ENCODE data around the gene FREM2.

FREM2 gene

GRCh38 chr13:38777347-38778119, 90.7 kb downstream of the FREM2 start:
- TF ChIP-seq POLR2AphosphoS5 (IDR thresholded peaks at IDR 0.05; ENCODE audit: low read depth, low read length) (no peak), TAF1 (IDR thresholded peaks at IDR 0.05; ENCODE audit: borderline replicate concordance, insufficient read depth, low read length) (no peak), SIN3A (IDR thresholded peaks at IDR 0.05; ENCODE audit: borderline replicate concordance, insufficient read depth, low read length) (no peak), REST (IDR thresholded peaks at IDR 0.05; ENCODE audit: insufficient read depth in 1 of 2, low read depth in 2 of 2, low read length in 2 of 2) (no peak), FOXP2 (optimal IDR thresholded peaks at IDR 0.05; ENCODE audit: borderline replicate concordance, extremely low read depth, extremely low read length, insufficient read depth) (no peak)

DNA sequence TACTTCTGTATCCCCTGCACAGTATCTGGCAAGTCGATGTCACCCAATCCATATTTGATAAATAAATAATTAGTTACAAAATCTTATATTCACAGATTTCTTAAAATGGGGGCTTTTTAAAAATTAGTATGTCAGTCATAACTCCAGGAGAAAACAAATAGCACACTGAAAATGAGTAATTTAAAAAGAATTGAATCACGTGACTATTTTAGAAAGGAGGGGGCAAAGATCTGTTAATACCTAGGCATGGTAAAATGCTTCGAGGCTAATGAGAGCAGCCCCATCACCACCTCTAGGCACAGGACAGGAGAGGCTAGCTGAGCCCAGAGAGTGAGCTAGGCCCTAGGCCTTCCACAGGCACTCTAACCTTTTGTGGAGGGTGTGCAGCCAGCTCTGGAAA, 94.7 kb downstream of the FREM2 start:
- TF ChIP-seq FOXP2 (optimal IDR thresholded peaks at IDR 0.05; ENCODE audit: borderline replicate concordance, extremely low read depth, extremely low read length, insufficient read depth) (no peak), TAF1 (IDR thresholded peaks at IDR 0.05; ENCODE audit: borderline replicate concordance, insufficient read depth, low read length) (no peak), REST (IDR thresholded peaks at IDR 0.05; ENCODE audit: insufficient read depth in 1 of 2, low read depth in 2 of 2, low read length in 2 of 2) (no peak), POLR2AphosphoS5 (IDR thresholded peaks at IDR 0.05; ENCODE audit: low read depth, low read length) (no peak)

- TF ChIP-seq FOXP2 (optimal IDR thresholded peaks at IDR 0.05; ENCODE audit: borderline replicate concordance, extremely low read depth, extremely low read length, insufficient read depth) (no peak), POLR2AphosphoS5 (IDR thresholded peaks at IDR 0.05; ENCODE audit: low read depth, low read length) (no peak), REST (IDR thresholded peaks at IDR 0.05; ENCODE audit: insufficient read depth in 1 of 2, low read depth in 2 of 2, low read length in 2 of 2) (no peak), TAF1 (IDR thresholded peaks at IDR 0.05; ENCODE audit: borderline replicate concordance, insufficient read depth, low read length) (no peak), SIN3A (IDR thresholded peaks at IDR 0.05; ENCODE audit: borderline replicate concordance, insufficient read depth, low read length) (no peak)
These were observed 97.4 kb downstream of the FREM2 start for GRCh38 chr13:38784036-38784880.

- TF ChIP-seq REST (IDR thresholded peaks at IDR 0.05; ENCODE audit: insufficient read depth in 1 of 2, low read depth in 2 of 2, low read length in 2 of 2) (no peak), TAF1 (IDR thresholded peaks at IDR 0.05; ENCODE audit: borderline replicate concordance, insufficient read depth, low read length) (no peak), POLR2AphosphoS5 (IDR thresholded peaks at IDR 0.05; ENCODE audit: low read depth, low read length) (no peak), SIN3A (IDR thresholded peaks at IDR 0.05; ENCODE audit: borderline replicate concordance, insufficient read depth, low read length) (no peak), FOXP2 (optimal IDR thresholded peaks at IDR 0.05; ENCODE audit: borderline replicate concordance, extremely low read depth, extremely low read length, insufficient read depth) (no peak)
These were observed 98.2 kb downstream of the FREM2 start for GRCh38 chr13:38785042-38785441.
